A172 (cell line): ENCODE measurements around the gene C20orf144. TPM values are rescaled to one million over a fixed set of nuclear protein-coding genes. Genes with fewer than 3 reads are reported as not detected.
A peak's percentile ranks its signal among the peaks of the same experiment; 100 is the strongest.
"Not testable (repeated sequence)": the region's sequence is repeated elsewhere in the genome, so short reads cannot be mapped to it uniquely, and the experiment has no call there.

ENCODE experiments used
- DNase-seq: peaks from one replicate; pipeline ENCODE4 v3.0.0-alpha.2; 2015; ENCODE audit warnings: low spot score
- total RNA-seq: library from RNA; depleted of rRNA; stranded (reverse); fragments of >200 nt; shearing (Covaris generic); gene quantifications from 2 replicates; pipeline ENCODE4 v1.2.3, GENCODE V29; 2014; rRNA removed

Gene C20orf144
- total RNA-seq, 1 experiment from 2014 or later, result not detected

- DNase-seq, result no peak
These were observed 31.9 kb downstream of the C20orf144 start for GRCh38 chr20:33693741-33694638.

DNA sequence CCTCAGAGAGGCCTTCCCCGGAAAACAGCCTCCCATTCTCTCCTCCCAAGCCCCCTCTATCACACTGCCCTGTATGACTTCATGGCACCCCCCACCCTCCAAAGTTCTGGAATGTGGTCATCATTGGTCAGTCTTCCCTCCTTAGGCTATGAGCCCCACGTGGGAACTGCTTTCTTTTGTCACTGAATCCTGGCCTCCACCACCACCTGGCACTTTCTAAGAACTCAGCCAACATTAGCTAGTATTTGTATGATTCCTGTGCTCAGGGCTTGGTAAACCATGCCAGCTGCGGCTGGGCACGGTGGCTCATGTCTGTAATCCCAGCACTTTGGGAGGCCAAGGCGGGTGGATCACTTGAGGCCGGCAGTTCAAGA, 32.5 kb downstream of the C20orf144 start:
- no peak for DNase-seq

DNA sequence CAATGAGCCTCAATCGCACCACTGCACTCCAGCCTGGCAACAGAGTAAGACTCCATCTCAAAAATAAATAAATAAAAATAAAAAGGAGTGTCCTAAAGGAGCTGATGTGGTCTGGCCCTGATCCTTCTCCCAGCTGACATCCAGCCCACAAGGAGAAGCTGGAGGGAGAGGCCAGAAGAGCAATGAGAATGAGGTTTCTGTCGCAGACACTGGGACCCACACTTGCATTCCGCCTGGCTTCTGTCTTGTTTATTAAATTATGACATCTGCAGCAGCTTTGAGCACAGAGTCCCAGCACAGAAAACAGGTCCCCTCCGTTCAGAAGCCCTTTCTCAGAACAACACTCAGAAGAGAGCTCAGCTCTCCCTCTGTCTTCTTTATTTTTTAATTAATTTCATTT, 34.3 kb downstream of the C20orf144 start:
- no peak for DNase-seq

- peak; percentile 58 for DNase-seq
These were observed 35.0 kb downstream of the C20orf144 start for GRCh38 chr20:33697129-33697528.

DNA sequence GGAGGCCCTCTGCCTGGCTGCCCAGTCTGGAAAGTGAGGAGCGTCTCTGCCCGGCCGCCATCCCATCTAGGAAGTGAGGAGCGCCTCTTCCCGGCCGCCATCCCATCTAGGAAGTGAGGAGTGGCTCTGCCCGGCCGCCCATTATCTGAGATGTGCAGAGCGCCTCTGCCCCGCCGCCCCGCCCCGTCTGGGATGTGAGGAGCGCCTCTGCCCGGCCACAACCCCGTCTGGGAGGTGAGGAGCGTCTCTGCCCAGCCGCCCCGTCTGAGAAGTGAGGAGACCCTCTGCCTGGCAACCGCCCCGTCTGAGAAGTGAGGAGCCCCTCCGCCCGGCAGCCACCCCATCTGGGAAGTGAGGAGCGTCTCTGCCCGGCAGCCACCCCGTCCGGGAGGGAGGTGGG, 36.8 kb downstream of the C20orf144 start:
- not testable (repeated sequence) for DNase-seq

DNA sequence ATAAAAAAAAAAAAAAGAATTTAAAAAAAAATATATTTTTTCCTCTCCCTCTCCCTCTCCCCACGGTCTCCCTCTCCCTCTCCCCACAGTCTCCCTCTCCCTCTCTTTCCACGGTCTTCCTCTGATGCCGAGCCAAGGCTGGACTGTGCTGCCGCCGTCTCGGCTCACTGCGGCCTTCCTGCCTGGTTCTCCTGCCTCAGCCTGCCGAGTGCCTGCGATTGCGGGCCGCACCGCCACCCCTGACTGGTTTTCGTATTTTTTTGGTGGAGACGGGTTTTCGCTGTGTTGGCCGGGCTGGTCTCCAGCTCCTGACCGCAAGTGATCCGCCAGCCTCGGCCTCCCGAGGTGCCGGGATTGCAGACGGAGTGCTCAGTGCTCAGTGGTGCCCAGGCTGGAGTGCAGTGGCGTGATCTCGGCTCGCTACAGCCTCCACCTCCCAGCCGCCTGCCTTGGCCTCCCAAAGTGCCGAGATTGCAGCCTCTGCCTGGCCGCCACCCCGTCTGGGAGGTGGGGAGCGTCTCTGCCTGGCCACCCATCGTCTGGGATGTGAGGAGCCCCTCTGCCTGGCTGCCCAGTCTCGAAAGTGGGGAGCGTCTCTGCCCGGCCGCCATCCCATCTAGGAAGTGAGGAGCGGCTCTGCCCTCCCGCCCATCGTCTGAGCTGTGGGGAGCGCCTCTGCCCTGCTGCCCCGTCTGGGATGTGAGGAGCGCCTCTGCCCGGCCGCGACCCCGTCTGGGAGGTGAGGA, 38.7 kb downstream of the C20orf144 start:
- not testable (repeated sequence) for DNase-seq

DNA sequence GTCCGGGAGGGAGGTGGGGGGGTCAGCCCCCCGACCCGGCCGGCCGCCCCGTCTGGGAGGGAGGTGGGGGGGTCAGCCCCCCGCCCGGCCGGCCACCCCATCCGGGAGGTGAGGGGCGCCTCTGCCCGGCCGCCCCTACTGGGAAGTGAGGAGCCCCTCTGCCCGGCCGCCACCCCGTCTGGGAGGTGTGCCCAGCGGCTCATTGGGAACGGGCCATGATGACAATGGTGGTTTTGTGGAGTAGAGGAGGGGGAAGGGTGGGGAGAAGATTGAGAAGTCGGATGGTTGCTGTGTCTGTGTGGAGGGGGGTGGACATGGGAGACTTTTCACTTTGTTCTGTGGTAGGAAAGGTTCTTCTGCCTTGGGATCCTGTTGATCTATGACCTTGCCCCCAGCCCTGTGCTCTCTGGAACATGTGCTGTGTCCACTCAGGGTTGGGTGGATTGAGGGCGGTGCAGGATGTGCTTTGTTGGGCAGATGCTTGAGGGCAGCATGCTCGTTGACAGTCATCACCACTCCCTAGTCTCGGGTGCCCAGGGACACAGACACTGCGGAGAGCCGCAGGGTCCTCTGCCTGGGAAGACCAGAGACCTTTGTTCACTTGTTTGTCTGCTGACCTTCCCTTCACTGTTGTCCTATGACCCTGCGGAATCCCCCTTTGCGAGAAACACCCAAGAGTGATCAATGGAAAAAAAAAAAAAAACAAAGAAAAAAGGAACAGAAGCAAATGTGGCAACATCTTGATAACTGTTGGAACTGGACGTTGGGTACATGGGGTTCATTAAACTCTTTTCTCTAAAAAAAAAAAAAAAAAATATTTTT, 39.7 kb downstream of the C20orf144 start:
- DNase-seq, result no peak

- DNase-seq, result no peak
These were observed 40.7 kb downstream of the C20orf144 start for GRCh38 chr20:33702861-33703260.

DNA sequence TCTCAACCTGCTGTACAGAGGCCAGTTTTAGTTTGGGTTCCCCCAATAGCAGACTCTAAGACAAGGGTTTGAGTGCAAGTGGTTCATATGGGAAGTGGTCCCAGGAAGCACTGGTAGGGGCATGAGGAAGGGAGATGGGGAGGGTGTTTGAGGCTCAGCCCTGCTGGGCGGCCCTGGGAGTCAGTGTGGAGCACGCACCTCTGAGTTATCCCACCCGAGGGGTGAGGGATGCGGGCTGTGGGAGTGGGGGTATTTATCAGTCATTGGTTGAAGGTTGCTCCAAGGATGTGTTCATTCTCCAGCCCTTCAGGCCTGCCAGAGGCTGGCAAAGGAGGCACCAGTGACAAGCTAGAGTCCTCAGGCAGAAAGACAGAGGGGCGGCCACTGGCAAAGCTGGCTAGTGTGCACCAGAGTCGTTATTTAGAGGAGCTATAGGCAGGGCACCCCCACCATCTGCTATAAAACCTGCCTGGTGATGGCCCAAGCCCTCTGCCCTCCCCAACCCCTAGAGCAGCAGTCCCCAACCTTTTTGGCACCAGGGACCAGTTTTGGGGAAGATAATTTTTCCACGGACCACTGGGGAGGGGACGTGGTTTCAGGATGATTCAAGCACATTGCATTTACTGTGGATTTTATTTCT, 41.5 kb downstream of the C20orf144 start:
- no peak for DNase-seq

DNA sequence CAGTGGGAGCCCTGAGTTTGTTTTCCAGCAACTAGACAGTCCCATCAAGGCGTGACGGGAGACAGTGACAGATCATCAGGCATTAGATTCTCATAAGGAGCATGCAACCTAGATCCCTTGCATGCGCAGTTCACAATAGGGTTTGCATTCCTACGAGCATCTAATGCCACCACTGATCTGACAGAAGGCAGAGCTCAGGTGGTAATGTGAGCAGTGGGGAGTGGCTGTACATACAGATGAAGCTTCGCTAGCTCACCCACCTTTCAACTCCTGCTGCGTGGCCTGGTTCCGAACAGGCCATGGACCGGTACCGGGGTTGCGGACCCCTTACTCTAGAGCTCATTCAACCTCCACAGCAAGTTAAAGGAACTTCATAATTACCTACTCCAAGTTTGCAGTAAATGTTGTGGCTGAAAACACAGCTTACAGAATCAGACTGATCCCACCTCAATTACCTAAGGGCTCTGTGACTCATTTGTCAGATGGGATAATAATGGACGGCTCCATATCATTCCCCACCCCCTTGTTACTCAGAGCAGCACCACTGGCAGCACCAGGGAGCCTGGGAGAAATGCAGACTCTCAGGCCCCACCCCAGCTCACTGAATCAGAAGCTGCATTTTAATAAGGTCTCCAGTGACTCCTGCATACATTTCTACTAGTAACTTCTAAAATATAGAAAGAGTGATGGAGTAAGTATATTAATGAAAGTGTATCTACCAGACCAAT, 42.2 kb downstream of the C20orf144 start:
- DNase-seq, result peak; percentile 66

GRCh38 chr20:33707668-33708067, 45.5 kb downstream of the C20orf144 start:
- no peak for DNase-seq

- DNase-seq, result peak; percentile 47
These were observed 47.3 kb downstream of the C20orf144 start for GRCh38 chr20:33709398-33709797.

DNA sequence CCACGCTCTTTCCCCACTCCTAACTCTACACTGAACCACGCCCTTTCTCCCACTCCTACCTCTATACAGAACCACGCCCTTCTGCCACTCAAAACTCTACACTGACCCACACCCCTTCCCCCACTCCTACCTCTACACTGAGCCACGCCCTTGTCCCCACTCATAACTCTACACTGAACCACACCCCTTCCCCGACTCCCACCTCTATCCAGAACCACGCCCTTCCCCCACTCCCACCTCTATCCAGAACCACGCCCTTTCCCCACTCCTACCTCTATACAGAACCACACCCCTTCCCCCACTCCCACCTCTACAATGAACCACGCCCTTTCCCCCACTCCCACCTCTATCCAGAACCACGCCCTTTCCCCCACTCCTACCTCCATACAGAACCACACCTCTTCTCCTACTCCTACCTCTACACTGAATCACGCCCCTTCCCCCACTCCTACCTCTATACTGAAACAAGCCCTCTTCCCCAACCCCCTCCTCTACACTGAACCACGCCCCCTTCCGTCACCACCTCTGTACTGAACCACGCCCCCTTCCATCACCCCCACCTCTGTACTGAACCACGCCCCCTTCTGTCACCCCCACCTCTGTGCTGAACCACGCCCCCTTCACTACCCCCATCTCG, 47.9 kb downstream of the C20orf144 start:
- no peak for DNase-seq

GRCh38 chr20:33710681-33711445, 48.7 kb downstream of the C20orf144 start:
- no peak for DNase-seq

DNA sequence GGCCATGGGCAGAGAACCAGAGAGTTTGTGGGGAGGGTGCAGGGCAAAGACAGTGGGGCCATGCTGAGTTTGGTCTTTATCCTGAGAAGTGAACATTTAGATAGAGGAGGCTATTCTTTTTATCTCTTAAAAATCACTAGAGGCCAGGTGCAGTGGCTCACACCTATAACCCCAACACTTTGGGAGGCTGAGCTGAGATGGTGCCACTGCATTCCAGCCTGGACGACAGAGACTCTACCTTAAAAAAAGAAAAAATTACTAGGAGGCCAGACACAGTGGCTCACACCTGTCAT, 49.3 kb downstream of the C20orf144 start:
- DNase-seq, result no peak

Other genes starting within 250 kb of the C20orf144 start
- 60.7 and 70.7 TPM in 2 replicates for gene SNTA1, start 218.6 kb upstream of the C20orf144 start, total RNA-seq
- gene CBFA2T2, start 172.2 kb upstream of the C20orf144 start, total RNA-seq, result 6.7 and 10.1 TPM in 2 replicates
- gene ACTL10, start 4.6 kb downstream of the C20orf144 start, total RNA-seq, result not detected in 2 replicates
- gene NECAB3, start 12.1 kb downstream of the C20orf144 start, total RNA-seq, result 64.0 and 65.7 TPM in 2 replicates
- gene E2F1, start 24.1 kb downstream of the C20orf144 start, total RNA-seq, result 58.7 and 68.1 TPM in 2 replicates
- gene PXMP4, start 58.0 kb downstream of the C20orf144 start, total RNA-seq, result 10.2 and 11.2 TPM in 2 replicates
- gene ZNF341, start 69.7 kb downstream of the C20orf144 start, total RNA-seq, result 0.81 and 1.6 TPM in 2 replicates
- 74.7 and 86.5 TPM in 2 replicates for gene CHMP4B, start 149.0 kb downstream of the C20orf144 start, total RNA-seq